Neural cell (in vitro differentiated cells): Measurements from ENCODE around the gene SLC43A3. TPM values are rescaled to one million over a fixed set of nuclear protein-coding genes. Genes with fewer than 3 reads are reported as not detected.

ENCODE experiments used
- H2AFZ ChIP-seq: fragments of 200-600, 300-800 bp; sonication (generic), shearing (Covaris generic); 2 replicates; pipeline ENCODE4 v1.6.0; 2014; ENCODE audit warnings: low read depth, mild to moderate bottlenecking, antibody characterized with exemption, low read length, moderate library complexity
- H3F3A ChIP-seq: fragments of 200-600 bp; shearing (Covaris generic); 2 replicates; pipeline ENCODE4 v1.6.1; 2016; ENCODE audit warnings: mild to moderate bottlenecking, moderate library complexity, mixed read lengths, antibody characterized with exemption, low read length; ENCODE audit not compliant: insufficient read depth, poor library complexity, severe bottlenecking
- H3K27ac ChIP-seq: fragments of 200-600, 300-800 bp; sonication (generic), shearing (Covaris generic); 2 replicates; pipeline ENCODE4 v1.5.1; 2014; ENCODE audit warnings: mild to moderate bottlenecking, low read length, moderate library complexity
- H3K27me3 ChIP-seq: fragments of 300-800, 200-600 bp; sonication (generic), shearing (Covaris generic); 2 replicates; pipeline ENCODE4 v1.6.0; 2014; ENCODE audit warnings: mild to moderate bottlenecking, low read depth, low read length, moderate library complexity; ENCODE audit not compliant: insufficient read depth
- H3K36me3 ChIP-seq: fragments of 300-800, 200-600 bp; sonication (generic), shearing (Covaris generic); 2 replicates; pipeline ENCODE4 v1.5.1; 2014; ENCODE audit warnings: mild to moderate bottlenecking, antibody characterized with exemption, low read length, moderate library complexity; ENCODE audit not compliant: insufficient read depth
- H3K4me2 ChIP-seq: fragments of 300-800, 200-600 bp; sonication (generic), shearing (Covaris generic); 2 replicates; pipeline ENCODE4 v1.6.0; 2014; ENCODE audit warnings: mild to moderate bottlenecking, low read length
- H3K4me3 ChIP-seq: fragments of 300-800, 200-600 bp; sonication (generic), shearing (Covaris generic); 2 replicates; pipeline ENCODE4 v1.5.1; 2014; ENCODE audit warnings: mild to moderate bottlenecking, low read length, moderate library complexity
- H3K79me2 ChIP-seq: fragments of 200-600 bp; shearing (Covaris generic); replicated peaks from 2 replicates; pipeline ENCODE4 v1.6.0; 2014; ENCODE audit warnings: mild to moderate bottlenecking, low read length, moderate library complexity; ENCODE audit not compliant: insufficient read depth
- H3K9ac ChIP-seq: fragments of 300-800, 200-600 bp; sonication (generic), shearing (Covaris generic); 2 replicates; pipeline ENCODE4 v1.6.1; 2016; ENCODE audit warnings: mild to moderate bottlenecking, low read length, mixed read lengths
- H3K9me2 ChIP-seq: fragments of 200-600 bp; shearing (Covaris generic); 2 replicates; pipeline ENCODE4 v1.6.1; 2016; ENCODE audit warnings: mild to moderate bottlenecking, low read length, mixed read lengths; ENCODE audit not compliant: insufficient read depth
- H3K9me3 ChIP-seq: fragments of 200-600, 300-800 bp; sonication (generic), shearing (Covaris generic); 2 replicates; pipeline ENCODE4 v1.6.1; 2016; ENCODE audit warnings: mild to moderate bottlenecking, mixed run types, low read length, moderate library complexity, mixed read lengths
- H4K20me1 ChIP-seq: fragments of 200-600 bp; shearing (Covaris generic); 2 replicates; pipeline ENCODE4 v1.6.1; 2016; ENCODE audit warnings: mild to moderate bottlenecking, mixed run types; ENCODE audit not compliant: insufficient read depth
- CTCF ChIP-seq: fragments of 450-650 bp; IDR thresholded peaks from 2 replicates; pipeline ENCODE4 v1.5.1; 2014; ENCODE audit warnings: antibody characterized with exemption, mild to moderate bottlenecking, moderate library complexity; ENCODE audit not compliant: poor library complexity, severe bottlenecking
- EP300 ChIP-seq: fragments of 450-650 bp; conservative IDR thresholded peaks from 2 replicates; pipeline ENCODE4 v1.6.1; 2014; ENCODE audit warnings: antibody characterized with exemption, mild to moderate bottlenecking, moderate library complexity; ENCODE audit not compliant: poor library complexity, severe bottlenecking
- EZH2 ChIP-seq: fragments of 200-600, 300-800 bp; shearing (Covaris generic), sonication (generic); IDR thresholded peaks from 2 replicates; pipeline ENCODE4 v1.6.1; 2014; ENCODE audit warnings: antibody characterized with exemption, low read length, borderline replicate concordance, mild to moderate bottlenecking; ENCODE audit not compliant: insufficient read depth, poor library complexity, severe bottlenecking
- MXI1 ChIP-seq: fragments of 450-650 bp; conservative IDR thresholded peaks from 2 replicates; pipeline ENCODE4 v1.6.1; 2014; ENCODE audit warnings: antibody characterized with exemption, mild to moderate bottlenecking; ENCODE audit not compliant: poor library complexity, severe bottlenecking
- POLR2AphosphoS5 ChIP-seq: IDR thresholded peaks from 2 replicates; pipeline ENCODE4 v1.6.1; 2012
- RAD21 ChIP-seq: fragments of 450-650 bp; conservative IDR thresholded peaks from 2 replicates; pipeline ENCODE4 v1.6.1; 2014; ENCODE audit warnings: antibody characterized with exemption, mild to moderate bottlenecking, moderate library complexity
- SMC3 ChIP-seq: fragments of 450-650 bp; conservative IDR thresholded peaks from 2 replicates; pipeline ENCODE4 v1.6.1; 2014; ENCODE audit warnings: antibody characterized with exemption, mild to moderate bottlenecking, moderate library complexity; ENCODE audit not compliant: poor library complexity
- TAF1 ChIP-seq: IDR thresholded peaks from 2 replicates; pipeline ENCODE4 v1.6.1; 2012; ENCODE audit warnings: low read depth
- polyA plus RNA-seq: library from polyadenylated mRNA; depleted of rRNA; stranded (reverse); fragments of >200 nt; gene quantifications from 2 replicates; pipeline ENCODE4 v1.2.3, GENCODE V29; 2014
- TF ChIP-seq, protein P1 (sequence below): IDR thresholded peaks from 2 replicates; pipeline ENCODE4 v1.6.1; 2012; ENCODE audit warnings: borderline replicate concordance

The SLC43A3 gene
- polyA plus RNA-seq, 1 donor from 2014 or later: 0.33 TPM

DNA sequence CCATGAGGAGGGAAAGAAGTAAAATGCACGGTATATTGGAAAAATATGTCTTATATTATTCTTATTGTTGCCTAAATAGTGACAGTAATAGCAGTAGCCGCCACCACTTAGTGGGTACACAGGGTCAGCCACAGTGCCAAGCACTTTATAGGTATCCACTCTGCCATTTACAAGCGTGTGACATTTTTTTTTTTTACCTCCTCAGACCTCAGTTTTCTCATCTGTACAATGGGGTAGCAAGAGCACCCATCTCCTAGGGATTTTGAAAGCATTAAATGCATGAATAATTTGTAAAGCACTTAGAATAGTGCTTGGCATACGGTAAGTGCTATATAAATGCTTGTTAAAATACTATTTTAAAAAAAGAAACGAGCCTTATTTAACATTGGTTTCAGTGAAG lies 42.3 kb upstream of the SLC43A3 start:
- H2AFZ ChIP-seq: no peak overlapping the region
- TF ChIP-seq MXI1 (no peak), TAF1 (no peak), CTCF (no peak), SMC3 (no peak), EZH2 (no peak), POLR2AphosphoS5 (no peak), EP300 (no peak), RAD21 (no peak)
- TF ChIP-seq, protein P1, sequence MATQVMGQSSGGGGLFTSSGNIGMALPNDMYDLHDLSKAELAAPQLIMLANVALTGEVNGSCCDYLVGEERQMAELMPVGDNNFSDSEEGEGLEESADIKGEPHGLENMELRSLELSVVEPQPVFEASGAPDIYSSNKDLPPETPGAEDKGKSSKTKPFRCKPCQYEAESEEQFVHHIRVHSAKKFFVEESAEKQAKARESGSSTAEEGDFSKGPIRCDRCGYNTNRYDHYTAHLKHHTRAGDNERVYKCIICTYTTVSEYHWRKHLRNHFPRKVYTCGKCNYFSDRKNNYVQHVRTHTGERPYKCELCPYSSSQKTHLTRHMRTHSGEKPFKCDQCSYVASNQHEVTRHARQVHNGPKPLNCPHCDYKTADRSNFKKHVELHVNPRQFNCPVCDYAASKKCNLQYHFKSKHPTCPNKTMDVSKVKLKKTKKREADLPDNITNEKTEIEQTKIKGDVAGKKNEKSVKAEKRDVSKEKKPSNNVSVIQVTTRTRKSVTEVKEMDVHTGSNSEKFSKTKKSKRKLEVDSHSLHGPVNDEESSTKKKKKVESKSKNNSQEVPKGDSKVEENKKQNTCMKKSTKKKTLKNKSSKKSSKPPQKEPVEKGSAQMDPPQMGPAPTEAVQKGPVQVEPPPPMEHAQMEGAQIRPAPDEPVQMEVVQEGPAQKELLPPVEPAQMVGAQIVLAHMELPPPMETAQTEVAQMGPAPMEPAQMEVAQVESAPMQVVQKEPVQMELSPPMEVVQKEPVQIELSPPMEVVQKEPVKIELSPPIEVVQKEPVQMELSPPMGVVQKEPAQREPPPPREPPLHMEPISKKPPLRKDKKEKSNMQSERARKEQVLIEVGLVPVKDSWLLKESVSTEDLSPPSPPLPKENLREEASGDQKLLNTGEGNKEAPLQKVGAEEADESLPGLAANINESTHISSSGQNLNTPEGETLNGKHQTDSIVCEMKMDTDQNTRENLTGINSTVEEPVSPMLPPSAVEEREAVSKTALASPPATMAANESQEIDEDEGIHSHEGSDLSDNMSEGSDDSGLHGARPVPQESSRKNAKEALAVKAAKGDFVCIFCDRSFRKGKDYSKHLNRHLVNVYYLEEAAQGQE: no peak
- H3K79me2 ChIP-seq: no peaks in the 10 kb centered on the region
- no peaks in the 10 kb centered on the region for H3K27me3 ChIP-seq
- H3K36me3 ChIP-seq: no peaks in the 10 kb centered on the region
- no peaks in the 10 kb centered on the region for H3K9me3 ChIP-seq
- H3K4me2 ChIP-seq: no peak overlapping the region
- no peak overlapping the region for H3K9ac ChIP-seq
- H3K27ac ChIP-seq: no peak overlapping the region
- no peaks in the 10 kb centered on the region for H3K9me2 ChIP-seq
- no peaks in the 10 kb centered on the region for H4K20me1 ChIP-seq
- no peaks in the 10 kb centered on the region for H3F3A ChIP-seq
- H3K4me3 ChIP-seq: no peak overlapping the region

DNA sequence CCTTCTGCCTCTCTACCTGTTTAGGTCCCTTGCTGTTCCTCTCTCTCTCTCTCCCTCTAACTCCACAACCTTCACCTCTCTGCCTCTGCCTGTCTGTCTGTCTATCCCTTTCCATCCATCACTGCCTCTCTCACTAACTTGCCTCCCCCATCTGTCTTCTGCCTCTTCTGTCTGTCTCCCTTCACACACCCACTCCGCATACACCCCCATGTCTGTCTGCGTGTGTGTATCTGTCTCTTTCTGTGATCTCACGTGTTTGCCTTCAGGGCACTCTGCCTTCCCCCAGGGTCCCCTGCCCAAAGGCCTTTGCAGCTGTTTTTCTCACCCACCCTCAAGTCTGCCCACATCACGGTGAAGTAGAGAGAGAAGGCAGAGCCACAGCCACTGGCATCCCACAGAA lies 41.4 kb upstream of the SLC43A3 start:
- no peaks in the 10 kb centered on the region for H4K20me1 ChIP-seq
- no peaks in the 10 kb centered on the region for H3K9me3 ChIP-seq
- no peak overlapping the region for H2AFZ ChIP-seq
- H3K79me2 ChIP-seq: no peaks in the 10 kb centered on the region
- no peaks in the 10 kb centered on the region for H3K36me3 ChIP-seq
- H3K9me2 ChIP-seq: no peaks in the 10 kb centered on the region
- no peak overlapping the region for H3K27ac ChIP-seq
- TF ChIP-seq EZH2 (no peak), CTCF (no peak), RAD21 (no peak), TAF1 (no peak)
- TF ChIP-seq, protein P1: no peak
- H3K4me3 ChIP-seq: no peak overlapping the region
- H3K27me3 ChIP-seq: no peaks in the 10 kb centered on the region
- H3K4me2 ChIP-seq: no peak overlapping the region
- no peak overlapping the region for H3K9ac ChIP-seq
- H3F3A ChIP-seq: no peaks in the 10 kb centered on the region
